DMS79 treated with DMSO at 0.1 percent for 48 hours (cell line): ENCODE results near the gene ADSL.

Experiments used
- DNase-seq: peaks from one replicate; lab custom pipeline; 2025; lab: John Stamatoyannopoulos, UW

The ADSL gene

GRCh38 chr22:40405178-40406062, 59.1 kb downstream of the ADSL start:
- DNase-seq, result no peak

- DNase-seq, result no peak
Observed at GRCh38 chr22:40406063-40406890, 60.0 kb downstream of the ADSL start.

GRCh38 chr22:40407021-40407761, 60.9 kb downstream of the ADSL start:
- no peak for DNase-seq

- no peak for DNase-seq
Observed at GRCh38 chr22:40407831-40408717, 61.8 kb downstream of the ADSL start.

GRCh38 chr22:40408718-40409612, 62.7 kb downstream of the ADSL start:
- DNase-seq, result no peak

- no peak for DNase-seq
Observed at GRCh38 chr22:40409613-40410113, 63.4 kb downstream of the ADSL start.

- DNase-seq, result no peak
Observed at GRCh38 chr22:40410272-40410671, 64.0 kb downstream of the ADSL start.

- no peak for DNase-seq
Observed at GRCh38 chr22:40410731-40411505, 64.6 kb downstream of the ADSL start.

- DNase-seq, result no peak
Observed at GRCh38 chr22:40411506-40411861, 65.2 kb downstream of the ADSL start.

GRCh38 chr22:40412441-40412840, 66.1 kb downstream of the ADSL start:
- DNase-seq, result no peak

GRCh38 chr22:40413873-40414272, 67.6 kb downstream of the ADSL start:
- DNase-seq, result no peak

GRCh38 chr22:40414311-40414710, 68.0 kb downstream of the ADSL start:
- no peak for DNase-seq

GRCh38 chr22:40414838-40415505, 68.7 kb downstream of the ADSL start:
- no peak for DNase-seq

- no peak for DNase-seq
Observed at GRCh38 chr22:40415531-40416266, 69.4 kb downstream of the ADSL start.

GRCh38 chr22:40416267-40416570, 69.9 kb downstream of the ADSL start:
- no peak for DNase-seq

GRCh38 chr22:40416636-40417035, 70.3 kb downstream of the ADSL start:
- no peak for DNase-seq

- DNase-seq, result no peak
Observed at GRCh38 chr22:40417041-40417440, 70.7 kb downstream of the ADSL start.

GRCh38 chr22:40417881-40418280, 71.6 kb downstream of the ADSL start:
- DNase-seq, result no peak
